GM12892 (cell line): ENCODE results near the gene STK39.

Experiments
- DNase-seq: peaks from one replicate; pipeline ENCODE4 v3.0.0; 2011; ENCODE audit not compliant: insufficient read length
- FAIRE-seq: peaks from 2 replicates; lab custom pipeline; 2011; peaks lifted over from hg19 to GRCh38; lab: Jason Lieb, UNC
- POLR2A ChIP-seq: IDR thresholded peaks from 2 replicates; pipeline ENCODE4 v1.6.1; 2011; ENCODE audit warnings: low read depth, low read length, control low read depth
- POLR2AphosphoS5 ChIP-seq: IDR thresholded peaks from 2 replicates; pipeline ENCODE4 v1.6.1; 2011; ENCODE audit warnings: low read depth, low read length, control low read depth
- TAF1 ChIP-seq: IDR thresholded peaks from 2 replicates; pipeline ENCODE4 v1.6.1; 2011; ENCODE audit warnings: low read depth, mild to moderate bottlenecking, control low read depth, low read length, borderline replicate concordance

STK39 gene

GRCh38 chr2:168215813-168216212 is 31.6 kb downstream of the STK39 start:
- no peak for TF ChIP-seq TAF1
- TF ChIP-seq POLR2AphosphoS5: no peak
- no peak for TF ChIP-seq POLR2A
- DNase-seq (no peak), FAIRE-seq (no peak)

- DNase-seq (no peak), FAIRE-seq (no peak)
- TF ChIP-seq TAF1 (no peak), POLR2AphosphoS5 (no peak), POLR2A (no peak)
These were observed 34.5 kb downstream of the STK39 start for GRCh38 chr2:168212866-168213265.

- FAIRE-seq (no peak), DNase-seq (no peak)
- TF ChIP-seq POLR2A (no peak), TAF1 (no peak), POLR2AphosphoS5 (no peak)
These were observed 35.2 kb downstream of the STK39 start for GRCh38 chr2:168212167-168212566.

- FAIRE-seq (no peak), DNase-seq (no peak)
- TF ChIP-seq POLR2A (no peak), TAF1 (no peak), POLR2AphosphoS5 (no peak)
These were observed 35.7 kb downstream of the STK39 start for GRCh38 chr2:168211664-168212163.

GRCh38 chr2:168210895-168211570 is 36.4 kb downstream of the STK39 start:
- no peak for TF ChIP-seq POLR2AphosphoS5
- no peak for TF ChIP-seq POLR2A
- no peak for TF ChIP-seq TAF1
- FAIRE-seq: no peak
- no peak for DNase-seq

- FAIRE-seq (no peak), DNase-seq (no peak)
- TF ChIP-seq POLR2AphosphoS5 (no peak), TAF1 (no peak)
These were observed 37.0 kb downstream of the STK39 start for GRCh38 chr2:168210216-168210894.

GRCh38 chr2:168208652-168209051 is 38.7 kb downstream of the STK39 start:
- TF ChIP-seq POLR2A (no peak), TAF1 (no peak), POLR2AphosphoS5 (no peak)
- DNase-seq: no peak
- FAIRE-seq: no peak

GRCh38 chr2:168207851-168208250 is 39.5 kb downstream of the STK39 start:
- no peak for TF ChIP-seq POLR2A
- TF ChIP-seq TAF1: no peak
- no peak for TF ChIP-seq POLR2AphosphoS5
- no peak for FAIRE-seq
- no peak for DNase-seq

GRCh38 chr2:168203762-168204693 is 43.4 kb downstream of the STK39 start:
- TF ChIP-seq TAF1: no peak
- TF ChIP-seq POLR2AphosphoS5: no peak
- no peak for TF ChIP-seq POLR2A
- no peak for DNase-seq
- FAIRE-seq: no peak

GRCh38 chr2:168201584-168202116 is 45.7 kb downstream of the STK39 start:
- no peak for DNase-seq
- TF ChIP-seq POLR2A (no peak), POLR2AphosphoS5 (no peak), TAF1 (no peak)
- FAIRE-seq: no peak

- FAIRE-seq (no peak), DNase-seq (no peak)
- TF ChIP-seq POLR2A: no peak
- no peak for TF ChIP-seq TAF1
- TF ChIP-seq POLR2AphosphoS5: no peak
These were observed 46.3 kb downstream of the STK39 start for GRCh38 chr2:168200930-168201583.
